ENCODE measurements around the gene ITPKA.

ITPKA gene

GRCh38 chr15:41544650-41545015 lies 51.0 kb downstream of the ITPKA start:
- H3K4me1 ChIP-seq (ENCODE audit: control insufficient read depth, insufficient read depth, low read length): no peaks in the 10 kb centered on the region
- H3K9me3 ChIP-seq (ENCODE audit: control insufficient read depth, insufficient read depth, low read depth, low read length): no peaks in the 10 kb centered on the region
- H3K27me3 ChIP-seq (ENCODE audit: control insufficient read depth, insufficient read depth, low read length): no peaks in the 10 kb centered on the region
- no peak overlapping the region for H3K9ac ChIP-seq (ENCODE audit: low read length)
- H3K36me3 ChIP-seq (ENCODE audit: control insufficient read depth, insufficient read depth, low read length): no peaks in the 10 kb centered on the region
- H3K27ac ChIP-seq (ENCODE audit: low read depth, low read length): no peak overlapping the region
- peak overlapping the region; percentile 94; the same call in 1 of the 2 replicates for H3K4me3 ChIP-seq (ENCODE audit: low read depth, low read length)

- Histone ChIP-seq H3K4me1 (ENCODE audit: control insufficient read depth, insufficient read depth, low read length) (no peaks in the 10 kb centered on the region), H3K4me3 (ENCODE audit: low read depth, low read length) (no peak overlapping the region), H3K9me3 (ENCODE audit: control insufficient read depth, insufficient read depth, low read depth, low read length) (no peaks in the 10 kb centered on the region), H3K27ac (ENCODE audit: low read depth, low read length) (no peak overlapping the region), H3K36me3 (ENCODE audit: control insufficient read depth, insufficient read depth, low read length) (no peaks in the 10 kb centered on the region), H3K9ac (ENCODE audit: low read length) (no peak overlapping the region), H3K27me3 (ENCODE audit: control insufficient read depth, insufficient read depth, low read length) (no peaks in the 10 kb centered on the region)
Observed at GRCh38 chr15:41545218-41545617, 51.5 kb downstream of the ITPKA start.

GRCh38 chr15:41546851-41547786 lies 53.4 kb downstream of the ITPKA start:
- Histone ChIP-seq H3K4me3 (ENCODE audit: low read depth, low read length) (no peak overlapping the region), H3K4me1 (ENCODE audit: control insufficient read depth, insufficient read depth, low read length) (no peaks in the 10 kb centered on the region), H3K9me3 (ENCODE audit: control insufficient read depth, insufficient read depth, low read depth, low read length) (no peaks in the 10 kb centered on the region), H3K27me3 (ENCODE audit: control insufficient read depth, insufficient read depth, low read length) (no peaks in the 10 kb centered on the region), H3K36me3 (ENCODE audit: control insufficient read depth, insufficient read depth, low read length) (no peaks in the 10 kb centered on the region), H3K9ac (ENCODE audit: low read length) (no peak overlapping the region), H3K27ac (ENCODE audit: low read depth, low read length) (no peak overlapping the region)

- Histone ChIP-seq H3K9me3 (ENCODE audit: control insufficient read depth, insufficient read depth, low read depth, low read length) (no peaks in the 10 kb centered on the region), H3K4me3 (ENCODE audit: low read depth, low read length) (no peak overlapping the region), H3K27me3 (ENCODE audit: control insufficient read depth, insufficient read depth, low read length) (no peaks in the 10 kb centered on the region), H3K36me3 (ENCODE audit: control insufficient read depth, insufficient read depth, low read length) (no peaks in the 10 kb centered on the region), H3K4me1 (ENCODE audit: control insufficient read depth, insufficient read depth, low read length) (no peaks in the 10 kb centered on the region), H3K27ac (ENCODE audit: low read depth, low read length) (no peak overlapping the region), H3K9ac (ENCODE audit: low read length) (no peak overlapping the region)
Observed at GRCh38 chr15:41550066-41550775, 56.5 kb downstream of the ITPKA start.

Measured in HUES6 (cell line).